GM18861 (cell line): ENCODE data around the gene NAGLU.
"Not testable (repeated sequence)": the region's sequence is repeated elsewhere in the genome, so short reads cannot be mapped to it uniquely, and the experiment has no call there.

Experiments
- ATAC-seq: cut with Tn5 transposase; IDR thresholded peaks from one replicate; pipeline ENCODE4 v1.9.1; 2021; ENCODE audit not compliant: unreplicated experiment

Gene NAGLU

DNA sequence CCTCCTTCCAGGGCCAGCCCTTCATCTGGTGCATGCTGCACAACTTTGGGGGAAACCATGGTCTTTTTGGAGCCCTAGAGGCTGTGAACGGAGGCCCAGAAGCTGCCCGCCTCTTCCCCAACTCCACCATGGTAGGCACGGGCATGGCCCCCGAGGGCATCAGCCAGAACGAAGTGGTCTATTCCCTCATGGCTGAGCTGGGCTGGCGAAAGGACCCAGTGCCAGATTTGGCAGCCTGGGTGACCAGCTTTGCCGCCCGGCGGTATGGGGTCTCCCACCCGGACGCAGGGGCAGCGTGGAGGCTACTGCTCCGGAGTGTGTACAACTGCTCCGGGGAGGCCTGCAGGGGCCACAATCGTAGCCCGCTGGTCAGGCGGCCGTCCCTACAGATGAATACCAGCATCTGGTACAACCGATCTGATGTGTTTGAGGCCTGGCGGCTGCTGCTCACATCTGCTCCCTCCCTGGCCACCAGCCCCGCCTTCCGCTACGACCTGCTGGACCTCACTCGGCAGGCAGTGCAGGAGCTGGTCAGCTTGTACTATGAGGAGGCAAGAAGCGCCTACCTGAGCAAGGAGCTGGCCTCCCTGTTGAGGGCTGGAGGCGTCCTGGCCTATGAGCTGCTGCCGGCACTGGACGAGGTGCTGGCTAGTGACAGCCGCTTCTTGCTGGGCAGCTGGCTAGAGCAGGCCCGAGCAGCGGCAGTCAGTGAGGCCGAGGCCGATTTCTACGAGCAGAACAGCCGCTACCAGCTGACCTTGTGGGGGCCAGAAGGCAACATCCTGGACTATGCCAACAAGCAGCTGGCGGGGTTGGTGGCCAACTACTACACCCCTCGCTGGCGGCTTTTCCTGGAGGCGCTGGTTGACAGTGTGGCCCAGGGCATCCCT is 7.4 kb downstream of the NAGLU start:
- ATAC-seq = no peak

DNA sequence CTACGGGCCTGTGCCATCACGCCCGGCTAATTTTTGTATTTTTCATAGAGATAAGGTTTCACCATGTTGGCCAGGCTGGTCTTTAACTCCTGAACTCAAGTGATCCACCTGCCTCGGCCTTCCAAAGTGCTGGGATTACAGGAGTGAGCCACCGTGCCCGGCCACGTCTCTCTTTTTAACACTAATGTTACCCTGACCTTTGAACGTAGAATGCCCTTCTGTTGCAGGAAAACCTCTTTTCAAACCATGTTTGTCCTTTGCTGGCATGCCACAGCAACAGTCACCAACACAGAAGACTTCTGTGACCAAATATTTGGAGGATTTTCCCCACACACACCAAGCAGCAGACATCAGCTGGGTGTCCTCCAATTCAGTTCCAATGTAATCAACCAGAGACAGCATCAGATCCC is 8.8 kb downstream of the NAGLU start:
- no peak for ATAC-seq

DNA sequence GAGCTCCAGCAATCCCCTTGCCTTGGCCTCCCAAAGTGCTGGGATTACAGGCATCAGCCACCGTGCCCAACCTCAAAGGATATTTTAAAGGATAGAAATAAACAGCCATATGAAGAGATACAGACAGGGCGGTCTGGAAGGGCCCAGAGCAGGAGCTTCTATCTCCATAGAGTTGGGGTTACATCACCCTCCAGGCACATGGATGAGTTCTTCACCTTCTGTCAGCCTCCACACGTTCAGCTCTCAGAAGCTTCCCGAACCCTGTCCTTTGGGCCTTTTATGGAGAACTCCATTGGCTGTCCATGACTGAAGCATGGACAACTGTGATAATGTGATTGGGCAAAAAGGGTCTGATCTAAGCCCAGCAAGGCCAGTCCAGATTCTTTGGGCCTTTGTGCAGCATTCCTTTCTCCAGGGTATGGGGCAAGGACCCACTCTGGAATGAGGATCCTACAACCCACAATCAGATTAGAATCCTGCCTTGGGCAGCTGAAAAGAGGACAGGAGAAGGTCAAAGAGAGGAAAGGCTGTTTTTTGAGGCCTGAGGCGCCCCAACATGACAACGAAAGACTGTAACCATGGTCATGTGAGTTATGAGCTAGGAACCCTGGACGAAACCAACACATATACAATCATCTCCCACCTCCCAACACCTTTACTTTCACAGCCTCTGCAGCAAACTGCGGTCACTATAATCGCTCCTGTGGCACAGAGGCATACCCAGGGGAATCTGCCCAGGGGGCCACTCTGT is 9.9 kb downstream of the NAGLU start:
- not testable (repeated sequence) for ATAC-seq

DNA sequence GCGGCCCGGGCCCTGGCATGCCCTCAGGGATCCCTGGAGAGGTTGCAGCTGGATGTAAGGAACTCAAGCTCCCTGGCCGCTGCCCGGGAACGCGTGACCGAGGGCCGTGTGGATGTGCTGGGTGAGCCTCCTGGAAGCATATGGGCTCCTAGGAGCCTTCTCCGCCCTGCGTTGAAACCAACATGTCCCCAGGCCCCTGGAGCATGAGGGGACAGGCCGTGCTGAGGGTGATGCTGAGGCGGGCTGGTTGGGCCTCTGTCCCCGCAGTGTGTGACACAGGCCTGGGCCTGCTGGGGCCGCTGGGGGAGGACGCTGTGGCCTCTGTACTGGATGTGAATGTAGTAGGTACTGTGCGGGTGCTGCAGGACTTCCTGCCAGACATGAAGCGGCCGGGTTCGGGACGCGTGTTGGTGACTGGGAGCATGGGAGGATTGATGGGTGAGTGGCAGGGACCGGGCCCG is 11.0 kb downstream of the NAGLU start:
- ATAC-seq = no peak

DNA sequence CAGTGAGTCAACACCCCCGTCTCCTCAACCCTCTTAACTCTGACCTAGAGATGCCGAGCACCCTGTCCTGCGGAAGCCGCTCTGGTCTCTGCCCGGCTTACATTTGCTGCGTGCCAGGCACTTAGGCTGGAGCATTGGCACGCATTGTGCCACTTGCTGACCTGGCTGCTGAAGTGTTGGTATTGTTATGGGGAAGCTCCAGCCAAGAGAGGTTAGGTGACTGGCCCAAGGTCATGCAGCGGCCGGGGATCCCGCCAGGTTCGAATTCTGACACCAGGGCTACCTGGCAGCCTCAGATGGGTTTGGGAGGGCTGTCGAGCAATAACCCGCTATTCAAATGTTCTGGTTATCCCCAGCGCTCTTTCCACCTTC is 11.6 kb downstream of the NAGLU start:
- ATAC-seq = no peak

DNA sequence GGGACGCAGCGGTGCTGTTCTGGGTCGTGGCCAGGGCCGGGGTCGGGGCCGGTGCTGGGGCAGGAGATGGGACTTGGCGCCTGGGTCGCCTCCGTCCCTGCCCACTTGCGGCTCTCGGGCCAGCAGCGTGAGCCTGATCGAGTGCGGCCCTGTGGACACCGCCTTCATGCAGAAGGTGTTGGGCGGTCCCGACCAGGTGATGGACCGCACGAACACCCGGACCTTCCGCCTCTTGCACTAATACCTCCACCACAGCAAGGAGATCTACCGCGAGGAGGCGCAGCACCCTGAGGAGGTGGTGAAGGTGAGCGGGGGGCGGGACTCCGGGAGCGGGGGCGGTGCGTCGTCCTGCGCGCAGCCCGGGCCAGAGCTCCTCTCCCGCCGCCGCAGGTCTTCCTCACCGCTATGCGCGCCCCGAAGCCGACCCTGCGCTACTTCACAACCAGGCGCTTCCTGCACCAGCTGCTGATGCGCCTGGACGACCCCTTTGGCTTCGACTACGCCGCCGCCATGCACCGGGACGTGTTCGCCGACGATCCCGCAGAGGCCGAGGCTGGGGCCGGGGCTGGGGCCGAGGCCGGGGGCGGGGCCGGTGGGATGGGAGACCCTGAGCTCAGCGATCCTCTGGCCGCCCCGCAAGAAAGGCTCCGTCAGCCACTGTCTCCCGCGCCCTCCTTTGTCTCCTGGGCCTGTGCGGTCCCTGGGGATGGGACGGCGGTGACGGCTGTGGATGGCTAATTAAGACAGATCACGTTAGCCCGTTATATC is 12.2 kb downstream of the NAGLU start:
- peak; percentile 38 for ATAC-seq

DNA sequence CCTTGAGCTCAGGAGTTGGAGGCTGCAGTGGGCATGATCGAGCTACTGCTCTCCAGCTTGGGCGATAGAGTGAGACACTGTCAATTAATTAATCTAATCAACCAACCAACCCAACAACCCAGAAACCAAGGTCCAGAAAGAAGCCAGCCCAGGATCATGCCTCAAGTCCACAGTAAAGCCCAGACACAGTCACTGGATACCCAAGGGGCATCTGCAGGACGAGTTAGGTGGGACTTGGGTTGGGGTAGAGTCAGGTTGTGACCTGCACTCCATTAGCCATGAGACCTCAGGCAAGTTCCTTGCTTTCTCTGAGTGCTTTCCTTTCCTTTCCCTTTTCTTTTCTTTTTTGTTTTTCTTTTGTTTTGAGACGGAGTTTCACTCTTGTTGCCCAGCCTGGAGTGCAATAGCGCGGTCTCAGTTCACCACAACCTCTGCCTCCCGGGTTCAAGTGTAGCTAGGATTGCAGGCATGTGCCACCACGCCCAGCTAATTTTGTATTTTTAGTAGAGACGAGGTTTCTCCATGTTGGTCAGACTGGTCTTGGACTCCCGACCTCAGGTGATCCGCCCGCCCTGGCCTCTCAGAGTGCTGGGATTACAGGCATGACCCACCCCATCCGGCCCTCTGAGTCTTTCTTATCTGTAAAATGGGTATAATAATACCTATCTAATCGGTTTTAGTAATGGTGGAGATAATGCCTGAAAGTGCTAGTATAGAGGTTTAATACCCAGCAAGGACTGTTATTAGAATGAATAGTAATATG is 13.1 kb downstream of the NAGLU start:
- no peak for ATAC-seq

DNA sequence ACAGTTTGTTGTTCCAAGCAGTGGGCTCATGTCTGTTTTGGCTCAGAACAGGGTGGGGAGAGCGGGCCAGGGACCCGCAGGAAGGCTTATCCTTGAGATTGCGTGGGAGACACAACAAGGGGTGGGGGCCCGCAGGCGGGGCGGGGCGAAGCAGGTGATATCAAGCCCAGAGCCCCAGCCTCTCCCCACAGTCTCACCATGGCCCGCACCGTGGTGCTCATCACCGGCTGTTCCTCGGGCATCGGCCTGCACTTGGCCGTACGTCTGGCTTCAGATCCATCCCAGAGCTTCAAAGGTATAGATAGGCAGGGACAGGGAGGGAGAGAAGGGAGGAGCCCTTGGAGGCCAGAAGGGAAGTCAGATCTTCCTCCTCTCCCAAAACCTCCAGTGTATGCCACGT is 16.7 kb downstream of the NAGLU start, which contains the start of gene HSD17B1:
Gene HSD17B1 (plus strand): TSS at position 188 of the 400 bp plus-strand sequence. CDS start 11 bp downstream, at position 199.
- not testable (repeated sequence) for ATAC-seq

DNA sequence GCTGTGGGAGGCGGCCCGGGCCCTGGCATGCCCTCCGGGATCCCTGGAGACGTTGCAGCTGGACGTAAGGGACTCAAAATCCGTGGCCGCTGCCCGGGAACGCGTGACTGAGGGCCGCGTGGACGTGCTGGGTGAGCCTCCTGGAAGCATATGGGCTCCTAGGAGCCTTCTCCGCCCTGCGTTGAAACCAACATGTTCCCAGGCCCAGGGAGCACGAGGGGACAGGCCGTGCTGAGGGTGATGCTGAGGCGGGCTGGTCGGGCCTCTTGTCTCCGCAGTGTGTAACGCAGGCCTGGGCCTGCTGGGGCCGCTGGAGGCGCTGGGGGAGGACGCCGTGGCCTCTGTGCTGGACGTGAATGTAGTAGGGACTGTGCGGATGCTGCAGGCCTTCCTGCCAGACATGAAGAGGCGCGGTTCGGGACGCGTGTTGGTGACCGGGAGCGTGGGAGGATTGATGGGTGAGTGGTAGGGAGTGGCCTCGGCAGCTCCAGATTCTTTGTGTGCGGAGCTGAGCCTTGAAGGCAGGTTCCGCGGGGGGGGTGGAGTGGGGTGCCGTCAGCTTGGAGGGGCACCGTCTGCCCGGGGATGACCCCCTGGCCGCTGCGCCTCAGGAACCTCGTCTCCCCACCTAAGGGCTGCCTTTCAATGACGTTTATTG is 17.2 kb downstream of the NAGLU start:
- ATAC-seq = no peak

DNA sequence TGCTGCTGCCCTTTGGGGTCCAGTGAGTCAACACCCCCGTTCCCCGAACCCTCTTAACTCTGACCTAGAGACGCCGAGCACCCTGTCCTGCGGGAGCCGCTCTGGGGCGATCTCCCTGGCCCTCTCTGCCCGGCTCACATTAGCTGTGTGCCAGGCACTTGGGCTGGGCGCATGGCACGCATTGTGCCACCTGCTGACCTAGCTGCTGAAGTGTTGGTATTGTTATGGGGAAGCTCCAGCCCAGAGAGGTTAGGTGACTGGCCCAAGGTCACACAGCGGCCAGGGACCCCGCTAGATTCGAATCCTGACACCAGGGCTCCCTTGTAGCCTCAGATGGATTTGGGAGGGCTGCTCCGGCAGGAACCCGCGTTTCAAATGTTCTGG is 17.8 kb downstream of the NAGLU start:
- no peak for ATAC-seq

DNA sequence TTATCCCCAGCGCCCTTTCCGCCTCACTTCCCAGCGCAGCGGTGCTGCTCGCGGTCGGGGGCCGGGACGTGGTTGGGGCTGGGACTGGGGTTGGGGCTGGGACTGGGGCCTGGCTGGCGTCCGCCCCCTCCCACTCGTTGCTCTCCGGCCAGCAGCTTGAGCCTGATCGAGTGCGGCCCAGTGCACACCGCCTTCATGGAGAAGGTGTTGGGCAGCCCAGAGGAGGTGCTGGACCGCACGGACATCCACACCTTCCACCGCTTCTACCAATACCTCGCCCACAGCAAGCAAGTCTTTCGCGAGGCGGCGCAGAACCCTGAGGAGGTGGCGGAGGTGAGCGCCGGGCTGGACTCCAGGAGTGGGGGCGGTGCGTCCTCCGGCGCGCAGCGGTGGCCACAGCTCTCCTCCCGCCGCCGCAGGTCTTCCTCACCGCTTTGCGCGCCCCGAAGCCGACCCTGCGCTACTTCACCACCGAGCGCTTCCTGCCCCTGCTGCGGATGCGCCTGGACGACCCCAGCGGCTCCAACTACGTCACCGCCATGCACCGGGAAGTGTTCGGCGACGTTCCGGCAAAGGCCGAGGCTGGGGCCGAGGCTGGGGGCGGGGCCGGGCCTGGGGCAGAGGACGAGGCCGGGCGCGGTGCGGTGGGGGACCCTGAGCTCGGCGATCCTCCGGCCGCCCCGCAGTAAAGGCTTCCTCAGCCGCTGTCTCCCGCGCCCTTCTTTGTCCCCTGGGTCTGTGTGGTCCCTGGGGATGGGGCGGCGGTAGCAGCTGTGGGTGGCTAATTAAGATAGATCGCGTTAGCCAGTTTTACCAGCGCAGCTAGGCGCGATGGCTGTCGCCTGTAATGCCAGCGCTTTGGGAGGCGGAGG is 18.4 kb downstream of the NAGLU start:
- peak; percentile 68 for ATAC-seq

DNA sequence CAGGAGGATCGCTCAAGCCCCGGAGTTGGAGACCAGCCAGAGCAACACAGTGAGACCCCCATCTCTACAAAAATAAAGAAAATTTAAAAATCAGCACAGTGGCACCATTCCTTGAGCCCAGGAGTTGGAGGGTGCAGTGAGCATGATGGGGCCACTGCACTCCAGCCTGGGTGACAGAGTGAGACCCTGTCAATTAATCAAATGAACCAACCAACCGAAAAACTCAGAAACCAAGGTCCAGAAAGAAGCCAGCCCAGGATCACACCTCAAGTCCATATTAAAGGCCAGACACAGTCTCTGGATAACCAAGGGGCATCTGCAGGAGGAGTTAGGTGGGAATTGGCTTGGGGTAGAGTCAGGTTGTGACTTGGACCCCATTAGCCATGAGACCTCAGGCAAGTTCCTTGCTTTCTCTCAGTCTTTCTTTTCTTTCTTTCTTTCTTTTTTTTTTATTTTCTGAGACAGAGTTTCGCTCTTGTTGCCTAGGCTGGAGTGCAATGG is 19.1 kb downstream of the NAGLU start:
- ATAC-seq = no peak

DNA sequence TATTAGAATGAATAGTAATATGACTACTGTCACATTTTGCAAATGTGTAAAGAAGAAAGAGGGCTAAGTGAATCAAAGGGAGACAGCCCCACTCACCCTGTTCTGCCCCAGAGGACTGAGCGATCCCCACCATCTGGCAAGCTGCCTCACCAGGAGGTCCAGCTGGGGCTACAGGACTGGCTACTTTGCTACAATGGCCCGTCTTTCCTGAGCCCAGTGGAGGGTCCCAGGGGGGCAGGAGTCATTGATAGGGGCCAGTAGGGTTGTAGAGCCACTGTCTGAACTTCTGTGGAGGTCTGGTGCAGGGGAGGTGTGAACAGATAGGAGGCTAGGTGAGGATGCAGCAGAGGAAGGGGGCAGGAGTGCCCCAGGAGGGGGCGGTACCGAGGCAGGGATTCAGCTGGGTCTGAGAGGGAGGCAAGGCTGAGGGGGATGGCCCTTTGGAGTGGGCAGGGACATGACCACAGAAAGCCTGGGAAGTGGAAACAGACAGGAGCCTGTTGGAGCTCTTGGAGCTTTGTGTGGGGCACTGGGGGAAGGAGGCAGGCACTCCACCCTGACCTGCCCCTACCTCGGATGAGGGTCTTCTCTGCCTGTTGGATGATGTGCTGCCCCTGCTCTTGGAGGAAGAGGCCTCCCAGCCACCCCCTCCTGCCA is 20.0 kb downstream of the NAGLU start:
- not testable (repeated sequence) for ATAC-seq

DNA sequence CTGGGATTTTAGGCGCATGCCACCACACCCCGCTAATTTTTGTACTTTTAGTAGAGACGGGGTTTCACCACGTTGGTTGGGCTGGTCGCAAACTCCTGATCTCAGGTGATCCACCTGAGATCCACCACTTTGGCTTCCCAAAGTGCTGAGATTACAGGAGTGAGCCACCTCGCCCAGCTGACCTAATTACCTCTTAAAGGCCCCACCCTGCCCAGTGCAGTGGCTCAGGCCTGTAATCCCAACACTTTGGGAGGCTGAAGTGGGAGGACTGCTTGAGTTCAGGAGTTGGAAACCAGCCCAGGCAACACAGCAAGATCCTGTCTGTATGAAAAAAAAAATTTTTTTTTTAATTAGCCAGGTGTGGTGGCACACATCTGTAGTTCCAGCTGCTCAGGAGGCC is 23.0 kb downstream of the NAGLU start:
- no peak for ATAC-seq

DNA sequence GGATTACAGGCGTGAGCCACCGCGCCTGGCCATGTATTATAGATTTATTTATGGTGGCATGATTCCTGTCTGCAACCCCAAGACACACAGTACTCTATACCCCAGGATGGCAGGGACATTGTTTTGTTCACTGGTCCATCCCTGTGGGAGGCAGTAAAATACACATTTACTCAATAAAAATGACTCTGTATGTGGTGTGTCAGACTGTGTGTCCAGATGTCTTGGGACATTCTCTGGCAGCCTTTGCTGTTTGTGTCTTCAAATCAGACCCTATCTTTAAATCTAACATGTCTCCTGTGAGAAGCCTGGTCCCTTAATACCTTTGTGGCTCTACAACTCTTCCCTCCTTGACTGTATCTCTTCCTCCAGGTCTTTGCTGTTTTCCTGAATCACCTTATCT is 24.2 kb downstream of the NAGLU start:
- ATAC-seq = no peak

DNA sequence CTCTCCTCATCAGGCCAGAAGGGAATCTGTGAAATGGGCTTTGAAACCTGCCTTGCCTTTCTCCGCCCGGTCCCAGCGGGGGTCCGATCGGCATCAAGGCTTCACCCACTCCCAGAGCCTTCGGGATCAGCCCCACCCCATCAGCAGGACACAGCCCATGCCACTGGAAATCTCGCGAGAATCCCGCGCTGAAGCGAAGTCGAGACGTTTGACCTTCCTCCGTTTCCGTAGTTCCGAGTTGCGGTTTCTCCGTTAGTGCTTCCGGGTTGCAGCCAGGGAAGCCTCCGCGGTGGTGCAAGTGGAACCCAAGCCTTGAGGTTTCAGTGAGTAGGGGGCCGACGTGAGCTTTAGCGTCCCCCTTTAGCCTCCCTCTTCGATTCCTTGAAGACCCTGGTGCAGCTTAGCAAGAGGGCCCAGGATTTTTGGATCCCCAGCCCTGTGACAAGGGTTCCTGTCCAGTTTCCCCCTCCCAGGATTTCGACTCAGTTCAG is 25.9 kb downstream of the NAGLU start, which contains the start of gene COASY:
Gene COASY (plus strand): TSS at position 252 of the 491 bp plus-strand sequence. CDS start 475 bp downstream, outside the sequence.
- peak; percentile 46 for ATAC-seq

DNA sequence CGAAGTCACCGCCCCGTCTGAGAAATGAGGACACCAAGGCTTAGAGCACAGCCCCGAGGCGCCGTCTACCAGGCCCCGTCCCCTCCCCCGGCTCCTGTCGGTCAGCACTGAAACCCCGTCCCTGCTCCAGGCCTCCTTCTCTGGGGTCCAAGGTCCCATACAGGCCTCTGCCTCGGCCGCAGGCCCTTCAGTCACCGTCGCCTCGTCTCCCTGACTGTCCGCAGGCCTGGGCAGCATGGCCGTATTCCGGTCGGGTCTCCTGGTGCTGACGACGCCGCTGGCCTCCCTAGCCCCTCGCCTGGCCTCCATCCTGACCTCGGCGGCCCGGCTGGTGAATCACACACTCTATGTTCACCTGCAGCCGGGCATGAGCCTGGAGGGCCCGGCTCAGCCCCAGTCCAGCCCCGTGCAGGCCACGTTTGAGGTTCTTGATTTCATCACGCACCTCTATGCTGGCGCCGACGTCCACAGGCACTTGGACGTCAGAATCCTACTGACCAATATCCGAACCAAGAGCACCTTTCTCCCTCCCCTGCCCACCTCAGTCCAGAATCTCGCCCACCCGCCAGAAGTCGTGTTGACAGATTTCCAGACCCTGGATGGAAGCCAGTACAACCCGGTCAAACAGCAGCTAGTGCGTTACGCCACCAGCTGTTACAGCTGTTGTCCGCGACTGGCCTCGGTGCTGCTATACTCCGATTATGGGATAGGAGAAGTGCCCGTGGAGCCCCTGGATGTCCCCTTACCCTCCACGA is 26.5 kb downstream of the NAGLU start:
- no peak for ATAC-seq
